ENCODE measurements around the gene TAGAP.

TAGAP gene

GRCh38 chr6:159071843-159072769 is 27.3 kb upstream of the TAGAP start:
- Histone ChIP-seq H3K4me2 (no peak overlapping the region), H3K9me3 (no peaks in the 10 kb centered on the region), H3K4me3 (no peak overlapping the region), H3K27ac (no peak overlapping the region), H3K4me1 (peaks cover 22% of the 10 kb centered on the region), H3K27me3 (no peaks in the 10 kb centered on the region), H3K36me3 (no peaks in the 10 kb centered on the region), H4K20me1 (no peaks in the 10 kb centered on the region), H3K9ac (no peak overlapping the region)
- TF ChIP-seq Cebpa-rat (IDR thresholded peaks at IDR 0.05) = no peak

DNA sequence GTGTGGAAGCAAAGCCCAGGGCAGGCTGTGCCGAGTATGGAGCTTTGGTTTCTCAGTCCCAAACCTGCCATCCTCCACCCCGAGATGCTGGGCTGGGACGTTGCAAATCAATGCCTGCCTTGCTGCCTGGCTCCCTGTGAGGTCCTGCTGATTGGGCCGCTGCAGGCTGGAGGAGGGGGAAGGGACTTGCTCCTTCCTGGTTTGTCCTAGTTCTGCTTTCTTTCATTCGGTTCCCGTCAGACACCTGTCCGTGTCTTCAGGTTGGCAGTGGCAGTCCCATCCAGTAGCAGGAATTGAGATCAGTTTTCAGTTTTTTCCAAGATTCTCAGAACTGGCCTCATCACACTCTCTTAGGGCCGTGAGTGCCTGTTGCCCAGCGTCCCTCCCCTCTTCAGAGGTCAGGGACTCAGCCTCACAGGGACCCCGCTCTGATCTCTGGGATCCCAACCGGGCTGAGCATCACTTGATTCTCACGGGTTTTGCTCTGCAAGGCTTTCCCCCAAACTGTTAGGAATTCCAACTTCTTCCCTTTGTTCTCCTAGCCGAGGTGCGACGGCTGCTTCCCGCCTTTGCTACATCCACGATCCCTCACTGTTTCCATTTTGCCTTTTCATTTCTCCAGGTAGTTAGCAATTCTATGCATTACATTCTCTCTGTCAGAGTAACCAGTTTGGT is 24.2 kb upstream of the TAGAP start:
- H3K4me3 ChIP-seq = no peak overlapping the region
- no peak overlapping the region for H3K27ac ChIP-seq
- H3K36me3 ChIP-seq = no peaks in the 10 kb centered on the region
- no peak for TF ChIP-seq Cebpa-rat (IDR thresholded peaks at IDR 0.05)
- H3K4me1 ChIP-seq = peaks cover 18% of the 10 kb centered on the region
- H3K27me3 ChIP-seq = no peaks in the 10 kb centered on the region
- H3K9ac ChIP-seq = no peak overlapping the region
- no peak overlapping the region for H3K4me2 ChIP-seq
- no peaks in the 10 kb centered on the region for H4K20me1 ChIP-seq
- no peaks in the 10 kb centered on the region for H3K9me3 ChIP-seq

GRCh38 chr6:159067334-159067733 is 22.5 kb upstream of the TAGAP start:
- H3K4me2 ChIP-seq = no peak overlapping the region
- no peaks in the 10 kb centered on the region for H3K27me3 ChIP-seq
- H3K36me3 ChIP-seq = no peaks in the 10 kb centered on the region
- no peak overlapping the region for H3K4me3 ChIP-seq
- no peak overlapping the region for H3K27ac ChIP-seq
- TF ChIP-seq Cebpa-rat (IDR thresholded peaks at IDR 0.05) = no peak
- H3K4me1 ChIP-seq = peaks cover 32% of the 10 kb centered on the region
- no peaks in the 10 kb centered on the region for H3K9me3 ChIP-seq
- H4K20me1 ChIP-seq = no peaks in the 10 kb centered on the region
- no peak overlapping the region for H3K9ac ChIP-seq

- no peaks in the 10 kb centered on the region for H3K27me3 ChIP-seq
- H3K4me1 ChIP-seq = peaks cover 40% of the 10 kb centered on the region
- H3K4me2 ChIP-seq = peak overlapping the region; percentile 34; the same call in 1 of the 2 replicates
Measured at GRCh38 chr6:159066483-159066882, 21.7 kb upstream of the TAGAP start.

GRCh38 chr6:159065759-159066329 is 21.1 kb upstream of the TAGAP start:
- Histone ChIP-seq H3K9me3 (no peaks in the 10 kb centered on the region), H3K4me3 (no peak overlapping the region), H3K36me3 (no peaks in the 10 kb centered on the region), H3K27me3 (no peaks in the 10 kb centered on the region), H3K9ac (no peak overlapping the region), H3K4me2 (peak overlapping the region; percentile 34), H4K20me1 (no peaks in the 10 kb centered on the region), H3K27ac (no peak overlapping the region), H3K4me1 (peaks cover 40% of the 10 kb centered on the region)
- no peak for TF ChIP-seq Cebpa-rat (IDR thresholded peaks at IDR 0.05)

More at GRCh38 chr6:159066483-159066882, 21.7 kb upstream of the TAGAP start:
- Histone ChIP-seq H3K9ac (no peak overlapping the region), H3K4me3 (no peak overlapping the region), H3K9me3 (no peaks in the 10 kb centered on the region), H3K36me3 (no peaks in the 10 kb centered on the region), H3K27ac (no peak overlapping the region), H4K20me1 (no peaks in the 10 kb centered on the region)
- no peak for TF ChIP-seq Cebpa-rat (IDR thresholded peaks at IDR 0.05)

- H3K4me1 ChIP-seq = peaks cover 40% of the 10 kb centered on the region
- no peak overlapping the region for H3K4me3 ChIP-seq
- no peaks in the 10 kb centered on the region for H3K36me3 ChIP-seq
- no peaks in the 10 kb centered on the region for H3K9me3 ChIP-seq
- no peak overlapping the region for H3K27ac ChIP-seq
- H4K20me1 ChIP-seq = no peaks in the 10 kb centered on the region
- no peak for TF ChIP-seq Cebpa-rat (IDR thresholded peaks at IDR 0.05)
- H3K4me2 ChIP-seq = no peak overlapping the region
- H3K9ac ChIP-seq = no peak overlapping the region
- H3K27me3 ChIP-seq = no peaks in the 10 kb centered on the region
Measured at GRCh38 chr6:159065091-159065490, 20.3 kb upstream of the TAGAP start.

DNA sequence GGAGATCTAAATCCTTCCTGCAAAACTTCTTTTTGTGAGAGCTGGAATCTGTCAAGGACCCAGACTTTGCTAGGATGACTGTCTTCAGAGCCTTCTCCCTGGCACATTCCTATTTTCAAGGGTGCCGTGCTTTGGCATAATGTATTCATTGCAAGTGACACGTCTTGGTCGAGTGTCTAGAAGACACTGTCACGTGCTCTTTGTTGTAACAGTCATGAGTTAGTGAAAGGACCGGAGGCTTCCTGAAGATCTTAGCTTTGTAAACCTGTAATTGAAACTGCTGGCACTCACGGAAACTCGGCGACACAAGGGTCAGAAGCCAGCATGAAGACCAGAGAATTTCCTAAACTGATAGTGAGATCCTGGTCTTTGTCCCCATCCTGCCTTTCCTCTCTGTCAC is 19.7 kb upstream of the TAGAP start:
- Histone ChIP-seq H3K9me3 (no peaks in the 10 kb centered on the region), H3K9ac (no peak overlapping the region), H3K4me1 (peaks cover 40% of the 10 kb centered on the region), H4K20me1 (no peaks in the 10 kb centered on the region), H3K27me3 (no peaks in the 10 kb centered on the region), H3K4me3 (no peak overlapping the region), H3K36me3 (no peaks in the 10 kb centered on the region), H3K27ac (no peak overlapping the region), H3K4me2 (no peak overlapping the region)
- TF ChIP-seq Cebpa-rat (IDR thresholded peaks at IDR 0.05) = no peak

- Histone ChIP-seq H4K20me1 (no peaks in the 10 kb centered on the region), H3K4me1 (peaks cover 40% of the 10 kb centered on the region), H3K9ac (no peak overlapping the region), H3K36me3 (no peaks in the 10 kb centered on the region), H3K4me2 (peak overlapping the region; percentile 70), H3K27me3 (no peaks in the 10 kb centered on the region), H3K4me3 (no peak overlapping the region), H3K27ac (peak overlapping the region; percentile 47), H3K9me3 (no peaks in the 10 kb centered on the region)
- TF ChIP-seq Cebpa-rat (IDR thresholded peaks at IDR 0.05) = no peak
Measured at GRCh38 chr6:159063549-159063948, 18.8 kb upstream of the TAGAP start.

DNA sequence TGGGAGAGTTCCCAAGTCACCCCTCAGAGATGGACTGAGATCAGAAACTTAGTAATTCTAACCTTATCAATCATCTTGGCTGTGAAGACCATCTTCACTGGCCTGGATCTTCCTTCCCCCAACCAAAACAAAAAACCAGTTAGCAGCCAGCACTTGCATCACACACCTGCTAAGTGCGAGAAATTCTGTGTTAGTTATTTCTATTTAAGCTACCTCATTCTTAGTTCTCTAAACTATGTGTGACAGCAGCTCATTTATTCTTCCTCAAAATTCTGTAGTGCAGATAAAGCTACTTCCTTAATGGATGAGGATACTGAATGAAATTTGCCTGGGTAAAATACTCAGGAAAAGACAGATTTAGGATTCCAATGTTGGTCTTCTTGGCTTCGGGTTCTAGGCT is 18.2 kb upstream of the TAGAP start:
- Histone ChIP-seq H3K4me1 (peaks cover 40% of the 10 kb centered on the region), H3K9ac (peak overlapping the region; percentile 59; the same call in 1 of the 2 replicates), H3K27me3 (no peaks in the 10 kb centered on the region), H3K9me3 (no peaks in the 10 kb centered on the region), H3K4me3 (no peak overlapping the region), H4K20me1 (no peaks in the 10 kb centered on the region), H3K4me2 (peak overlapping the region; percentile 70), H3K36me3 (no peaks in the 10 kb centered on the region), H3K27ac (peak overlapping the region; percentile 47)
- no peak for TF ChIP-seq Cebpa-rat (IDR thresholded peaks at IDR 0.05)

- Histone ChIP-seq H4K20me1 (no peaks in the 10 kb centered on the region), H3K4me1 (peaks cover 40% of the 10 kb centered on the region), H3K4me3 (no peak overlapping the region), H3K4me2 (peak overlapping the region; percentile 70), H3K27ac (peak overlapping the region; percentile 47), H3K27me3 (no peaks in the 10 kb centered on the region), H3K36me3 (no peaks in the 10 kb centered on the region), H3K9ac (peak overlapping the region; percentile 59; the same call in 1 of the 2 replicates), H3K9me3 (no peaks in the 10 kb centered on the region)
- no peak for TF ChIP-seq Cebpa-rat (IDR thresholded peaks at IDR 0.05)
Measured at GRCh38 chr6:159062564-159062945, 17.8 kb upstream of the TAGAP start.

Data from BLaER1 (cell line).